ENCODE results near the gene PCDHA6.
"Not testable (repeated sequence)": the region's sequence is repeated elsewhere in the genome, so short reads cannot be mapped to it uniquely, and the experiment has no call there.

The PCDHA6 gene

GRCh38 chr5:140862441-140863295 is 34.9 kb downstream of the PCDHA6 start:
- no peak for DNase-seq (ENCODE audit: low read depth in 3 of 3)

- DNase-seq (ENCODE audit: low read depth in 3 of 3) = no peak
Observed at GRCh38 chr5:140868721-140869554, 41.2 kb downstream of the PCDHA6 start, which contains the start of gene PCDHA11. Gene PCDHA11, plus strand, starts transcription at chr5:140868957. Its CDS starts 147 bp downstream, at chr5:140869104.

GRCh38 chr5:140869555-140869886 is 41.8 kb downstream of the PCDHA6 start:
- no peak for DNase-seq (ENCODE audit: low read depth in 3 of 3)

DNA sequence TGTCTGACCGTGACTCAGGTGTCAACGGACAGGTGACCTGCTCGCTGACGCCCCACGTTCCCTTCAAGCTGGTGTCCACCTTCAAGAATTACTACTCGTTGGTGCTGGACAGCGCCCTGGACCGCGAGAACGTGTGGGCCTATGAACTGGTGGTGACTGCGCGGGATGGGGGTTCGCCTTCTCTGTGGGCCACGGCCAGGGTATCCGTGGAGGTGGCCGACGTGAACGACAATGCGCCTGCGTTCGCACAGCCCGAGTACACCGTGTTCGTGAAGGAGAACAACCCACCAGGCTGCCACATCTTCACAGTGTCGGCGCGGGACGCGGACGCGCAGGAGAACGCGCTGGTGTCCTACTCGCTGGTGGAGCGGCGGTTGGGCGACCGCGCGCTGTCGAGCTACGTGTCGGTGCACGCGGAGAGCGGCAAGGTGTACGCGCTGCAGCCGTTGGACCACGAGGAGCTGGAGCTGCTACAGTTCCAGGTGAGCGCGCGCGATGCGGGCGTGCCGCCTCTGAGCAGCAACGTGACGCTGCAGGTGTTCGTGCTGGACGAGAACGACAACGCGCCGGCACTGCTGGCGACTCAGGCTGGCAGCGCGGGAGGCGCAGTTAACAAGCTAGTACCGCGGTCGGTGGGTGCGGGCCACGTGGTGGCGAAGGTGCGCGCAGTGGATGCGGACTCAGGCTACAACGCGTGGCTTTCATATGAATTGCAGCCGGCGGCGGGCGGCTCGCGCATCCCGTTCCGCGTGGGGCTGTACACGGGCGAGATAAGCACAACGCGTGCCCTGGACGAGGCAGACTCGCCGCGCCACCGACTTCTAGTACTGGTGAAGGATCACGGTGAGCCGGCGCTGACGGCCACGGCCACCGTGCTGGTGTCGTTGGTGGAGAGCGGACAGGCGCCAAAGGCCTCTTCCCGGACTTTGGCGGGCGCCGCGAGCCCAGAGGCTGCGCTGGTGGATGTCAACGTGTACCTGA is 42.8 kb downstream of the PCDHA6 start:
- DNase-seq (ENCODE audit: low read depth in 3 of 3) = no peak

GRCh38 chr5:140875085-140876065 is 47.6 kb downstream of the PCDHA6 start, which contains the start of gene PCDHA12:
Gene PCDHA12, plus strand, starts transcription at chr5:140875308. Its CDS starts 165 bp downstream, at chr5:140875473.
- DNase-seq (ENCODE audit: low read depth in 3 of 3) = no peak

DNA sequence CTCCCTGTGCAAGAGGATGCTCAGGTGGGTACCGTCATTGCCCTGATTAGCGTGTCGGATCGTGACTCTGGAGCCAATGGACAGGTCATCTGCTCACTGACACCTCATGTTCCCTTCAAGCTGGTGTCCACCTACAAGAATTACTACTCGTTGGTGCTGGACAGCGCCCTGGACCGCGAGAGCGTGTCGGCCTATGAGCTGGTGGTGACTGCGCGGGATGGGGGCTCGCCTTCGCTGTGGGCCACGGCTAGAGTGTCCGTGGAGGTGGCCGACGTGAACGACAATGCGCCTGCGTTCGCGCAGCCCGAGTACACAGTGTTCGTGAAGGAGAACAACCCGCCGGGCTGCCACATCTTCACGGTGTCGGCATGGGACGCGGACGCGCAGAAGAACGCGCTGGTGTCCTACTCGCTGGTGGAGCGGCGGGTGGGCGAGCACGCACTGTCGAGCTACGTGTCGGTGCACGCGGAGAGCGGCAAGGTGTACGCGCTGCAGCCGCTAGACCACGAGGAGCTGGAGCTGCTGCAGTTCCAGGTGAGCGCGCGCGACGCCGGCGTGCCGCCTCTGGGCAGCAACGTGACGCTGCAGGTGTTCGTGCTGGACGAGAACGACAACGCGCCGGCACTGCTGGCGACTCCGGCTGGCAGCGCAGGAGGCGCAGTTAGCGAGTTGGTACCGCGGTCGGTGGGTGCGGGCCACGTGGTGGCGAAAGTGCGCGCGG is 48.9 kb downstream of the PCDHA6 start:
- not testable (repeated sequence) for DNase-seq (ENCODE audit: low read depth in 3 of 3)

DNA sequence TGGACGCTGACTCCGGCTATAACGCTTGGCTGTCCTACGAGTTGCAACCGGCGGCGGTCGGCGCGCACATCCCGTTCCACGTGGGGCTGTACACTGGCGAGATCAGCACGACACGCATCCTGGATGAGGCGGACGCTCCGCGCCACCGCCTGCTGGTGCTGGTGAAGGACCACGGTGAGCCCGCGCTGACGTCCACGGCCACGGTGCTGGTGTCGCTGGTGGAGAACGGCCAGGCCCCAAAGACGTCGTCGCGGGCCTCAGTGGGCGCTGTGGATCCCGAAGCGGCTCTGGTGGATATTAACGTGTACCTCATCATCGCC is 49.5 kb downstream of the PCDHA6 start:
- DNase-seq (ENCODE audit: low read depth in 3 of 3) = no peak
